Measurements from ENCODE around the gene ACSL6. TPM values are rescaled to one million over a fixed set of nuclear protein-coding genes. Genes with fewer than 3 reads are reported as not detected.

Gene ACSL6
- total RNA-seq, 2 experiments from 2014 or later = 3.1 to 3.3 TPM

DNA sequence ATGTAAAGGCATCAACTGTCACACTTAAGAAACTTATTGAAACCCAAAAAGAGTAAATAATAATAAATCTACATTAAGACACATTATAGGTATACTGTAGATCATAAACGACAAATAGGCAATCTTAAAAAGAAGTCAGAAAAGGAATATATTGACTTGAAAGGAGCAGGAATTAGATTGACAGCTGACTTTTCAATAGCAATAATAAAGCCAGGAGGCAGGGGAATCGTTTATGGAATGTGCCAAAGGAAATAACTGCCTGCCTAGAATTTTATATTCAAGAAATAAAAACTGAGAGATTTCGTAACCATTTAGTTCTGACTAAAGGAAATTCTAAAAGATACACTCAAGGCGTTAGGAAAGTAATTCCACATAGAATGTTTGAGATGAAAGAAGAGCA lies 21.7 kb upstream of the ACSL6 start:
- H3K4me1 Mint-ChIP-seq = peaks cover 9% of the 10 kb centered on the region
- H3K4me3 Mint-ChIP-seq = no peak overlapping the region
- ATAC-seq (no peak), DNase-seq (no peak)
- H3K27ac Mint-ChIP-seq = no peak overlapping the region
- intact Hi-C loops (cut with DNase I, micrococcal nuclease) = no loop called here
- no peaks in the 10 kb centered on the region for H3K36me3 Mint-ChIP-seq (ENCODE audit: low read depth)
- peaks cover 12% of the 10 kb centered on the region for H3K9me3 Mint-ChIP-seq (ENCODE audit: low read depth)
- H3K27me3 Mint-ChIP-seq = peaks cover 23% of the 10 kb centered on the region
- CTCF ChIA-PET = no interaction called here
- POLR2A ChIA-PET = no interaction called here

DNA sequence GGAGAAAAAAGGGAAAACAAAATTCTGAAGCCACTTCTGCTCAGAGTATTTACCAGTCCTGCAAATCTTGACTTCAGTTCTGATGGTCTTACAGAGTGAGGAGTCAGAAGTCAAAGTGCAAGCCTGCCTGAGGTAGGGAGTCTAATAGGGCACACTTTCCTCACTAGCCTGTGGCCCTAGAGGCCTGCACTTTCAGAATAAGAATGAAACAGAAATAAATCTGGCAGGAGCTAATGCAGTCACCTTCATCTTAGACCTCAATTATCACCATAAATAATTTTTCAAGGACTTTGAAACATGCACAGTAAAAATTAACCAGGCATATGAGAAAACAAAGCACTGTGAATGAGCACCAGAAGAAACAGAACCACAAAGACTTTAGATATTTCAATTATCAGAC lies 20.7 kb upstream of the ACSL6 start:
- no peaks in the 10 kb centered on the region for H3K36me3 Mint-ChIP-seq (ENCODE audit: low read depth)
- H3K4me3 Mint-ChIP-seq = no peak overlapping the region
- peaks cover 12% of the 10 kb centered on the region for H3K9me3 Mint-ChIP-seq (ENCODE audit: low read depth)
- no peak for ATAC-seq
- peaks cover 26% of the 10 kb centered on the region for H3K27me3 Mint-ChIP-seq
- ChIA-PET POLR2A (no interaction called here), CTCF (no interaction called here)
- H3K4me1 Mint-ChIP-seq = peaks cover 11% of the 10 kb centered on the region
- DNase-seq = no peak
- no peak overlapping the region for H3K27ac Mint-ChIP-seq
- intact Hi-C loops (cut with DNase I, micrococcal nuclease) = no loop called here

GRCh38 chr5:132030610-132031009 lies 19.2 kb upstream of the ACSL6 start:
- H3K4me1 Mint-ChIP-seq = peaks cover 9% of the 10 kb centered on the region
- peaks cover 23% of the 10 kb centered on the region for H3K27me3 Mint-ChIP-seq
- ATAC-seq (no peak), DNase-seq (no peak)
- H3K27ac Mint-ChIP-seq = no peak overlapping the region
- ChIA-PET POLR2A (no interaction called here), CTCF (no interaction called here)
- intact Hi-C loops (cut with DNase I, micrococcal nuclease) = no loop called here
- peaks cover 12% of the 10 kb centered on the region for H3K9me3 Mint-ChIP-seq (ENCODE audit: low read depth)
- H3K4me3 Mint-ChIP-seq = no peak overlapping the region
- H3K36me3 Mint-ChIP-seq (ENCODE audit: low read depth) = no peaks in the 10 kb centered on the region

GRCh38 chr5:132029609-132030330 lies 18.3 kb upstream of the ACSL6 start:
- DNase-seq (no peak), ATAC-seq (no peak)
- no peak overlapping the region for H3K27ac Mint-ChIP-seq
- ChIA-PET POLR2A (no interaction called here), CTCF (interaction anchor here (0.6 to 1.3 kb wide), 3 partner anchors 25 to 479 kb away, joined by 3 to 4 read pairs (median 3); no protein-coding TSS in a partner anchor)
- H3K4me1 Mint-ChIP-seq = peaks cover 9% of the 10 kb centered on the region
- peaks cover 23% of the 10 kb centered on the region for H3K27me3 Mint-ChIP-seq
- intact Hi-C loops (cut with DNase I, micrococcal nuclease) = loop anchor here in 1 of 2 experiments (10.0 kb wide), 1 partner anchor 775 kb away; no protein-coding TSS in a partner anchor
- peaks cover 12% of the 10 kb centered on the region for H3K9me3 Mint-ChIP-seq (ENCODE audit: low read depth)
- no peaks in the 10 kb centered on the region for H3K36me3 Mint-ChIP-seq (ENCODE audit: low read depth)
- no peak overlapping the region for H3K4me3 Mint-ChIP-seq

GRCh38 chr5:132027027-132027426 lies 15.6 kb upstream of the ACSL6 start:
- Mint-ChIP-seq H3K36me3 (ENCODE audit: low read depth) (no peaks in the 10 kb centered on the region), H3K27me3 (peaks cover 21% of the 10 kb centered on the region), H3K27ac (no peak overlapping the region), H3K9me3 (ENCODE audit: low read depth) (no peaks in the 10 kb centered on the region), H3K4me3 (no peak overlapping the region), H3K4me1 (peaks cover 9% of the 10 kb centered on the region)
- intact Hi-C loops (cut with DNase I, micrococcal nuclease) = loop anchor here in 1 of 2 experiments (10.0 kb wide), 1 partner anchor 772 kb away; no protein-coding TSS in a partner anchor
- POLR2A ChIA-PET = no interaction called here
- DNase-seq (no peak), ATAC-seq (no peak)
- CTCF ChIA-PET = no interaction called here

DNA sequence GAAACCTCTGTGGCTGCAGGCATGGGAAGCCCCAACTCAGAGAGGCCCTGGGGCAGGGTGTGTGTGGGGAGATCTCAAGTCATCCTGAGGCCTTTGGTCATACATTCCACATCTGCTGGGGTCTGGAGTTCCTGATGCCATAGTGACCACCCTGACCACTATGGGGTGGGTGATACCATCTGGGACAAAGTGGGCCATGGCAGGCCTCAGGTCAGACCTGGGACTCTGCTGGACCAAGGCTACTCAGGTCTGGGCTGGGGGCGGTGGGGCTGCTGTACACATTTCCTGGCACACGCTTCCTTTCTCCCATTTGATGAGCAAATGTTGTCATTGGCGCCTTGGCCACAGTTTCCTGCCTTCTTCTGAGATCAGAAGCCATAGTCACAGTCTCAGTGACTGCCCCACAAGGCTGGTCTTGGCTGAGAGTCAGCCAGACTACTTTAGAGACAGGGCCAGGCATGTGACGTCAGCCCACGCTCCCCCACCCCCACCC lies 15.1 kb upstream of the ACSL6 start:
- no peaks in the 10 kb centered on the region for H3K9me3 Mint-ChIP-seq (ENCODE audit: low read depth)
- ATAC-seq = peak; percentile 86
- H3K36me3 Mint-ChIP-seq (ENCODE audit: low read depth) = no peaks in the 10 kb centered on the region
- no peak overlapping the region for H3K4me3 Mint-ChIP-seq
- CTCF ChIA-PET = no interaction called here
- intact Hi-C loops (cut with DNase I, micrococcal nuclease) = loop anchor here in 1 of 2 experiments (10.0 kb wide), 1 partner anchor 772 kb away; no protein-coding TSS in a partner anchor
- H3K4me1 Mint-ChIP-seq = peaks cover 9% of the 10 kb centered on the region
- POLR2A ChIA-PET = no interaction called here
- peak; percentile 74 for DNase-seq
- peak overlapping the region; percentile 72 for H3K27ac Mint-ChIP-seq
- peaks cover 19% of the 10 kb centered on the region for H3K27me3 Mint-ChIP-seq

- H3K27ac Mint-ChIP-seq = no peak overlapping the region
- ChIA-PET CTCF (interaction anchor here (0.7 kb wide), 1 partner anchor 38 kb away, joined by 4 read pairs; no protein-coding TSS in a partner anchor), POLR2A (no interaction called here)
- H3K9me3 Mint-ChIP-seq (ENCODE audit: low read depth) = no peaks in the 10 kb centered on the region
- peaks cover 21% of the 10 kb centered on the region for H3K27me3 Mint-ChIP-seq
- peaks cover 16% of the 10 kb centered on the region for H3K4me1 Mint-ChIP-seq
- no peaks in the 10 kb centered on the region for H3K36me3 Mint-ChIP-seq (ENCODE audit: low read depth)
- ATAC-seq = no peak
- H3K4me3 Mint-ChIP-seq = no peak overlapping the region
- DNase-seq = no peak
- intact Hi-C loops (cut with DNase I, micrococcal nuclease) = loop anchor here in 1 of 2 experiments (10.0 kb wide), 1 partner anchor 771 kb away; no protein-coding TSS in a partner anchor
Observed at GRCh38 chr5:132025403-132025971, 14.0 kb upstream of the ACSL6 start.

DNA sequence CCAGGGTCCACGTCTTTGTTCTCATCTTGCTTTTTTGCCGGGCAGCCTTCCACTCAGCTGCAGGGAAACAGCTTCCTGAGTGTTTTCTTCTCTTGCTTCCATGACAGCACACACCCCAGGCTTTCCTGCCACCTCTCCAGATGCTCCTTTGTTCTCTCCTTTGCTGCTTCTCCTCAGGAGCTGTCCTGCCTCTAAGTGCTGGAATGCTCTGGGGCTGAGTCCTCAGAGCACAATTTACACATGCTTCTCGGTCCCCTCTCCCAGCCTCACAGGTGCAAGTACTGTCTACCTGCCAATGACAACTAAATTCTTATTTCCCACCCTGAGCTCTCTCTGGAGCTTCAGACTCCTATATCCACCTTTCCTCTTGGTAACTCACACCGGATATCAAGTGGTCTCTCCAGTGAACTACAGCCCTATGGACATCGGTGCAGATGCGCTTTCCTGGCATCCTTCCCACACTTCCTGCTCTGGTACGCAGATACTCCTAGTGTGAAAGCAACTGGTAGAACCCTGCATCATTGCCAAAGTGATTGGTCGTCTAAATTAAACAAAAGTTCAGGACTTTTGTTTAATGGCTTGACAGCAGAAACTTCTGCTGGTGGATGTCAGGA lies 13.4 kb upstream of the ACSL6 start:
- Mint-ChIP-seq H3K36me3 (ENCODE audit: low read depth) (no peaks in the 10 kb centered on the region), H3K27ac (no peak overlapping the region), H3K4me3 (no peak overlapping the region), H3K9me3 (ENCODE audit: low read depth) (no peaks in the 10 kb centered on the region), H3K4me1 (peaks cover 22% of the 10 kb centered on the region), H3K27me3 (peaks cover 15% of the 10 kb centered on the region)
- ATAC-seq = no peak
- no peak for DNase-seq
- intact Hi-C loops (cut with DNase I, micrococcal nuclease) = loop anchor here in 1 of 2 experiments (5.0 to 10.0 kb wide), 6 partner anchors 152 to 853 kb away; partner anchors contain the start of gene LYRM7
- ChIA-PET POLR2A (no interaction called here), CTCF (no interaction called here)

GRCh38 chr5:132024117-132024435 lies 12.6 kb upstream of the ACSL6 start:
- no peaks in the 10 kb centered on the region for H3K9me3 Mint-ChIP-seq (ENCODE audit: low read depth)
- DNase-seq = no peak
- peaks cover 14% of the 10 kb centered on the region for H3K27me3 Mint-ChIP-seq
- POLR2A ChIA-PET = no interaction called here
- peaks cover 28% of the 10 kb centered on the region for H3K4me1 Mint-ChIP-seq
- CTCF ChIA-PET = interaction anchor here (0.6 to 1.9 kb wide), 3 partner anchors 16 to 576 kb away, joined by 3 to 4 read pairs (median 3); no protein-coding TSS in a partner anchor
- no peak overlapping the region for H3K27ac Mint-ChIP-seq
- no peak overlapping the region for H3K4me3 Mint-ChIP-seq
- H3K36me3 Mint-ChIP-seq (ENCODE audit: low read depth) = no peaks in the 10 kb centered on the region
- ATAC-seq = no peak
- intact Hi-C loops (cut with DNase I, micrococcal nuclease) = loop anchor here in 1 of 2 experiments (5.0 to 10.0 kb wide), 6 partner anchors 153 to 852 kb away; partner anchors contain the start of gene LYRM7

DNA sequence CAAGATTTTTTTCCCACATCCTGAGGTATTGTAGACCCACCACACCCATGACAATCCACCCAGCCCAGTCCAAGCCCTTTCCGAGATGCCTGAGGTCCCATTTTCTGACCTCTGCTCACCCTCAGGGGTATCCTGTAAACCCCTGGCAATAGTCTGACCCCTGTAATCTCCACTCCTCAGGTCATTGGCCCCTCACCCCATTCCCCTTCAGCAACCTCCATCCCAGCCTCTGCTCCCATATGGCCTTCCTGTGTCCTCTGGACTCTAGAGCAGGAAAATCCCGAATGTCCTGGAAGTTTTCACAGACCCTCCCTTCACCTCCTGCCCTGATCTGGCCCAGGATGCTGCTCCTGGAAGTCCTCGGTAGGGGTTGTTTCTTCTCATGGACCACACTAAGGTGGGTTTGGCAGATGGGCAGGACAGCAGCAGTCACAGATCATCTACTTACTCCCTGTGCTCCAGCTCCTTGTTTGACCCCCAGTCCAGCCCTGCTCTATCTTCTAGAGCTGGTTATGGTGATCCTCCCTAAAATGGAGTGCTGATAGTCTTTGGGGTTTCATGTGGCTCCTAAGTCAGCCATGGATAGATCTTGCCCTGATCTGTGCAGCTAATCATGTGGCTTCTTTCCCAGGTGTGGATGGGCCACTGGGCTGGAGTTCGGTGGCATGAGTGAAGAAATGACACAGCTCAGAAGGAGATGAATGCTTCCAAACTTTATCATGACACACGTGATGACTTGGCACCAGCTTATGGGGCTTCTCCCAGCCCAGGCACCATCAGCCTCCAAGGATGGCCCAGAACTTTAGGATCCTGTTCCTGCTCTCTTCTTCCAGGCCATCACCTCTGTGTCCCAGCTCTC lies 12.0 kb upstream of the ACSL6 start:
- no peak for DNase-seq
- intact Hi-C loops (cut with DNase I, micrococcal nuclease) = loop anchor here in 1 of 2 experiments (5.0 to 10.0 kb wide), 6 partner anchors 154 to 851 kb away; partner anchors contain the start of gene LYRM7
- Mint-ChIP-seq H3K27ac (peak overlapping the region; percentile 65), H3K4me3 (no peak overlapping the region), H3K4me1 (peaks cover 33% of the 10 kb centered on the region), H3K36me3 (ENCODE audit: low read depth) (no peaks in the 10 kb centered on the region), H3K9me3 (ENCODE audit: low read depth) (no peaks in the 10 kb centered on the region), H3K27me3 (peaks cover 14% of the 10 kb centered on the region)
- CTCF ChIA-PET = interaction anchor here (0.6 to 1.9 kb wide), 3 partner anchors 16 to 576 kb away, joined by 3 to 4 read pairs (median 3); no protein-coding TSS in a partner anchor
- no peak for ATAC-seq
- POLR2A ChIA-PET = no interaction called here

- Mint-ChIP-seq H3K27ac (peak overlapping the region; percentile 65), H3K36me3 (ENCODE audit: low read depth) (no peaks in the 10 kb centered on the region), H3K4me1 (peaks cover 35% of the 10 kb centered on the region), H3K9me3 (ENCODE audit: low read depth) (no peaks in the 10 kb centered on the region), H3K4me3 (no peak overlapping the region), H3K27me3 (peaks cover 13% of the 10 kb centered on the region)
- CTCF ChIA-PET = interaction anchor here (1.2 to 3.7 kb wide), 3 partner anchors 15 to 405 kb away, joined by 4 to 17 read pairs (median 4); no protein-coding TSS in a partner anchor
- ATAC-seq = peak; percentile 7
- POLR2A ChIA-PET = no interaction called here
- intact Hi-C loops (cut with DNase I, micrococcal nuclease) = loop anchor here in 1 of 2 experiments (5.0 to 10.0 kb wide), 6 partner anchors 155 to 850 kb away; partner anchors contain the start of gene LYRM7
- DNase-seq = peak; percentile 73
Observed at GRCh38 chr5:132022737-132023136, 11.3 kb upstream of the ACSL6 start.

Data from activated CD4-positive, alpha-beta T cell treated with anti-CD3 and anti-CD28 coated beads for 36 hours (primary cell).